ENCODE measurements around the gene TMEM140.
A peak's percentile ranks its signal among the peaks of the same experiment; 100 is the strongest.
"Not testable (repeated sequence)": the region's sequence is repeated elsewhere in the genome, so short reads cannot be mapped to it uniquely, and the experiment has no call there.

TMEM140 gene

GRCh38 chr7:135109976-135110375 lies 37.9 kb upstream of the TMEM140 start:
- TF ChIP-seq CTCF (IDR thresholded peaks at IDR 0.05; ENCODE audit: low read depth, low read length): no peak
- Histone ChIP-seq H3K27ac (no peak overlapping the region), H3K27me3 (ENCODE audit: insufficient read depth, low read depth, severe bottlenecking) (no peaks in the 10 kb centered on the region), H3K9me3 (ENCODE audit: severe bottlenecking) (no peaks in the 10 kb centered on the region), H3K36me3 (no peaks in the 10 kb centered on the region), H3K4me3 (ENCODE audit: low read depth, low read length) (no peak overlapping the region)
- DNase-seq: no peak

GRCh38 chr7:135111379-135111778 lies 36.5 kb upstream of the TMEM140 start:
- TF ChIP-seq CTCF (IDR thresholded peaks at IDR 0.05; ENCODE audit: low read depth, low read length): no peak
- no peak for DNase-seq
- Histone ChIP-seq H3K4me3 (ENCODE audit: low read depth, low read length) (no peak overlapping the region), H3K27me3 (ENCODE audit: insufficient read depth, low read depth, severe bottlenecking) (no peaks in the 10 kb centered on the region), H3K27ac (no peak overlapping the region), H3K9me3 (ENCODE audit: severe bottlenecking) (no peaks in the 10 kb centered on the region), H3K36me3 (no peaks in the 10 kb centered on the region)

- no peak for DNase-seq
- Histone ChIP-seq H3K9me3 (ENCODE audit: severe bottlenecking) (no peaks in the 10 kb centered on the region), H3K36me3 (no peaks in the 10 kb centered on the region), H3K27me3 (ENCODE audit: insufficient read depth, low read depth, severe bottlenecking) (no peaks in the 10 kb centered on the region), H3K27ac (no peak overlapping the region), H3K4me3 (ENCODE audit: low read depth, low read length) (no peak overlapping the region)
- no peak for TF ChIP-seq CTCF (IDR thresholded peaks at IDR 0.05; ENCODE audit: low read depth, low read length)
These were observed 33.2 kb upstream of the TMEM140 start for GRCh38 chr7:135114622-135115021.

GRCh38 chr7:135117096-135117495 lies 30.8 kb upstream of the TMEM140 start:
- no peak for DNase-seq
- Histone ChIP-seq H3K4me3 (ENCODE audit: low read depth, low read length) (no peak overlapping the region), H3K36me3 (no peaks in the 10 kb centered on the region), H3K27me3 (ENCODE audit: insufficient read depth, low read depth, severe bottlenecking) (no peaks in the 10 kb centered on the region), H3K9me3 (ENCODE audit: severe bottlenecking) (no peaks in the 10 kb centered on the region), H3K27ac (no peak overlapping the region)
- no peak for TF ChIP-seq CTCF (IDR thresholded peaks at IDR 0.05; ENCODE audit: low read depth, low read length)

- Histone ChIP-seq H3K27ac (peak overlapping the region; percentile 76), H3K36me3 (no peaks in the 10 kb centered on the region), H3K9me3 (ENCODE audit: severe bottlenecking) (no peaks in the 10 kb centered on the region), H3K4me3 (ENCODE audit: low read depth, low read length) (no peak overlapping the region), H3K27me3 (ENCODE audit: insufficient read depth, low read depth, severe bottlenecking) (no peaks in the 10 kb centered on the region)
- DNase-seq: peak; percentile 94
- no peak for TF ChIP-seq CTCF (IDR thresholded peaks at IDR 0.05; ENCODE audit: low read depth, low read length)
These were observed 26.0 kb upstream of the TMEM140 start for GRCh38 chr7:135121868-135122267.

- DNase-seq; H3K27me3 ChIP-seq (ENCODE audit: insufficient read depth, low read depth, severe bottlenecking); H3K4me3 ChIP-seq (ENCODE audit: low read depth, low read length); H3K9me3 ChIP-seq (ENCODE audit: severe bottlenecking); H3K36me3 ChIP-seq; H3K27ac ChIP-seq: not testable (repeated sequence)
These were observed 23.2 kb upstream of the TMEM140 start for GRCh38 chr7:135124631-135125030.

Data from WERI-Rb-1 (cell line).